LNCAP (cell line): ENCODE data around the gene TBC1D19.

ENCODE experiments used
- CTCF ChIP-seq: fragments of 450-650 bp; IDR thresholded peaks from 2 replicates; pipeline ENCODE4 v1.5.1; 2017; ENCODE audit warnings: mild to moderate bottlenecking

Gene TBC1D19

GRCh38 chr4:26749867-26750266, 166.0 kb downstream of the TBC1D19 start:
- no peak for TF ChIP-seq CTCF

GRCh38 chr4:26751004-26751403, 167.1 kb downstream of the TBC1D19 start:
- TF ChIP-seq CTCF, result no peak

- TF ChIP-seq CTCF, result no peak
Measured at GRCh38 chr4:26751838-26752237, 168.0 kb downstream of the TBC1D19 start.

- TF ChIP-seq CTCF, result no peak
Measured at GRCh38 chr4:26753187-26753586, 169.3 kb downstream of the TBC1D19 start.

GRCh38 chr4:26753617-26754016, 169.7 kb downstream of the TBC1D19 start:
- no peak for TF ChIP-seq CTCF

GRCh38 chr4:26757751-26758150, 173.9 kb downstream of the TBC1D19 start:
- TF ChIP-seq CTCF, result no peak

- TF ChIP-seq CTCF, result no peak
Measured at GRCh38 chr4:26758899-26759298, 175.0 kb downstream of the TBC1D19 start.

- no peak for TF ChIP-seq CTCF
Measured at GRCh38 chr4:26762650-26763049, 178.8 kb downstream of the TBC1D19 start.
